ENCODE data around the gene NDUFA7. TPM values are rescaled to one million over a fixed set of nuclear protein-coding genes. Genes with fewer than 3 reads are reported as not detected.
"Not testable (repeated sequence)": the region's sequence is repeated elsewhere in the genome, so short reads cannot be mapped to it uniquely, and the experiment has no call there.

Gene NDUFA7
- polyA plus RNA-seq, 1 donor from 2014 or later = 37.3 TPM

GRCh38 chr19:8355631-8356402, 34.6 kb upstream of the NDUFA7 start:
- no peaks in the 10 kb centered on the region for H3K36me3 ChIP-seq (ENCODE audit: insufficient read depth, low read length)
- H3K79me2 ChIP-seq (replicated peaks; ENCODE audit: insufficient read depth, low read length) = no peaks in the 10 kb centered on the region
- no peak overlapping the region for H3K4me3 ChIP-seq (ENCODE audit: low read length)
- H3K9me3 ChIP-seq (ENCODE audit: low read length) = no peaks in the 10 kb centered on the region
- no peak overlapping the region for H3K4me2 ChIP-seq (ENCODE audit: low read length)
- TF ChIP-seq EZH2 (IDR thresholded peaks at IDR 0.05; ENCODE audit: borderline replicate concordance, insufficient read depth, low read length, poor library complexity, severe bottlenecking) (no peak), EP300 (conservative IDR thresholded peaks at IDR 0.05; ENCODE audit: poor library complexity, severe bottlenecking) (no peak)
- no peak overlapping the region for H3K27ac ChIP-seq (ENCODE audit: low read length)
- H3F3A ChIP-seq (ENCODE audit: insufficient read depth, low read length, poor library complexity, severe bottlenecking) = no peaks in the 10 kb centered on the region
- H4K20me1 ChIP-seq (ENCODE audit: insufficient read depth) = no peaks in the 10 kb centered on the region
- H2AFZ ChIP-seq (ENCODE audit: low read depth, low read length) = no peak overlapping the region
- no peaks in the 10 kb centered on the region for H3K27me3 ChIP-seq (ENCODE audit: insufficient read depth, low read depth, low read length)
- H3K9me2 ChIP-seq (ENCODE audit: insufficient read depth, low read length) = no peaks in the 10 kb centered on the region
- H3K9ac ChIP-seq (ENCODE audit: low read length) = no peak overlapping the region

- H4K20me1 ChIP-seq (ENCODE audit: insufficient read depth); H3K9me3 ChIP-seq (ENCODE audit: low read length); H3F3A ChIP-seq (ENCODE audit: insufficient read depth, low read length, poor library complexity, severe bottlenecking); H3K27ac ChIP-seq (ENCODE audit: low read length); H3K4me2 ChIP-seq (ENCODE audit: low read length); H2AFZ ChIP-seq (ENCODE audit: low read depth, low read length); H3K9me2 ChIP-seq (ENCODE audit: insufficient read depth, low read length); H3K4me3 ChIP-seq (ENCODE audit: low read length); H3K27me3 ChIP-seq (ENCODE audit: insufficient read depth, low read depth, low read length); H3K79me2 ChIP-seq (replicated peaks; ENCODE audit: insufficient read depth, low read length); H3K9ac ChIP-seq (ENCODE audit: low read length); H3K36me3 ChIP-seq (ENCODE audit: insufficient read depth, low read length): not testable (repeated sequence)
Measured at GRCh38 chr19:8352845-8353244, 31.7 kb upstream of the NDUFA7 start.

- no peak overlapping the region for H3K9ac ChIP-seq (ENCODE audit: low read length)
- H3K36me3 ChIP-seq (ENCODE audit: insufficient read depth, low read length) = no peaks in the 10 kb centered on the region
- TF ChIP-seq MXI1 (conservative IDR thresholded peaks at IDR 0.05; ENCODE audit: poor library complexity, severe bottlenecking) (no peak), EZH2 (IDR thresholded peaks at IDR 0.05; ENCODE audit: borderline replicate concordance, insufficient read depth, low read length, poor library complexity, severe bottlenecking) (no peak), RAD21 (conservative IDR thresholded peaks at IDR 0.05) (no peak), POLR2AphosphoS5 (IDR thresholded peaks at IDR 0.05) (no peak), SMC3 (conservative IDR thresholded peaks at IDR 0.05; ENCODE audit: poor library complexity) (no peak), REST (IDR thresholded peaks at IDR 0.05; ENCODE audit: borderline replicate concordance) (no peak), EP300 (conservative IDR thresholded peaks at IDR 0.05; ENCODE audit: poor library complexity, severe bottlenecking) (no peak), TAF1 (IDR thresholded peaks at IDR 0.05; ENCODE audit: low read depth) (no peak), CTCF (IDR thresholded peaks at IDR 0.05; ENCODE audit: poor library complexity, severe bottlenecking) (no peak)
- H3F3A ChIP-seq (ENCODE audit: insufficient read depth, low read length, poor library complexity, severe bottlenecking) = no peaks in the 10 kb centered on the region
- H3K9me3 ChIP-seq (ENCODE audit: low read length) = no peaks in the 10 kb centered on the region
- H3K27me3 ChIP-seq (ENCODE audit: insufficient read depth, low read depth, low read length) = no peaks in the 10 kb centered on the region
- no peak overlapping the region for H3K27ac ChIP-seq (ENCODE audit: low read length)
- H2AFZ ChIP-seq (ENCODE audit: low read depth, low read length) = no peak overlapping the region
- no peaks in the 10 kb centered on the region for H4K20me1 ChIP-seq (ENCODE audit: insufficient read depth)
- no peaks in the 10 kb centered on the region for H3K9me2 ChIP-seq (ENCODE audit: insufficient read depth, low read length)
- no peaks in the 10 kb centered on the region for H3K79me2 ChIP-seq (replicated peaks; ENCODE audit: insufficient read depth, low read length)
- H3K4me3 ChIP-seq (ENCODE audit: low read length) = no peak overlapping the region
- no peak overlapping the region for H3K4me2 ChIP-seq (ENCODE audit: low read length)
Measured at GRCh38 chr19:8352134-8352827, 31.1 kb upstream of the NDUFA7 start.

GRCh38 chr19:8349629-8350372, 28.6 kb upstream of the NDUFA7 start:
- not testable (repeated sequence) for H3K9me2 ChIP-seq (ENCODE audit: insufficient read depth, low read length); H3K27me3 ChIP-seq (ENCODE audit: insufficient read depth, low read depth, low read length); H3K79me2 ChIP-seq (replicated peaks; ENCODE audit: insufficient read depth, low read length); H3K4me3 ChIP-seq (ENCODE audit: low read length); H3K27ac ChIP-seq (ENCODE audit: low read length); H3K36me3 ChIP-seq (ENCODE audit: insufficient read depth, low read length); H3K4me2 ChIP-seq (ENCODE audit: low read length); H3K9me3 ChIP-seq (ENCODE audit: low read length); H2AFZ ChIP-seq (ENCODE audit: low read depth, low read length); H3K9ac ChIP-seq (ENCODE audit: low read length); H3F3A ChIP-seq (ENCODE audit: insufficient read depth, low read length, poor library complexity, severe bottlenecking); H4K20me1 ChIP-seq (ENCODE audit: insufficient read depth)
